ENCODE data around the gene SOX1.

- TF ChIP-seq, protein P1, sequence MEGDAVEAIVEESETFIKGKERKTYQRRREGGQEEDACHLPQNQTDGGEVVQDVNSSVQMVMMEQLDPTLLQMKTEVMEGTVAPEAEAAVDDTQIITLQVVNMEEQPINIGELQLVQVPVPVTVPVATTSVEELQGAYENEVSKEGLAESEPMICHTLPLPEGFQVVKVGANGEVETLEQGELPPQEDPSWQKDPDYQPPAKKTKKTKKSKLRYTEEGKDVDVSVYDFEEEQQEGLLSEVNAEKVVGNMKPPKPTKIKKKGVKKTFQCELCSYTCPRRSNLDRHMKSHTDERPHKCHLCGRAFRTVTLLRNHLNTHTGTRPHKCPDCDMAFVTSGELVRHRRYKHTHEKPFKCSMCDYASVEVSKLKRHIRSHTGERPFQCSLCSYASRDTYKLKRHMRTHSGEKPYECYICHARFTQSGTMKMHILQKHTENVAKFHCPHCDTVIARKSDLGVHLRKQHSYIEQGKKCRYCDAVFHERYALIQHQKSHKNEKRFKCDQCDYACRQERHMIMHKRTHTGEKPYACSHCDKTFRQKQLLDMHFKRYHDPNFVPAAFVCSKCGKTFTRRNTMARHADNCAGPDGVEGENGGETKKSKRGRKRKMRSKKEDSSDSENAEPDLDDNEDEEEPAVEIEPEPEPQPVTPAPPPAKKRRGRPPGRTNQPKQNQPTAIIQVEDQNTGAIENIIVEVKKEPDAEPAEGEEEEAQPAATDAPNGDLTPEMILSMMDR (IDR thresholded peaks at IDR 0.05; ENCODE audit: low read length): no peak
- TF ChIP-seq EZH2 (IDR thresholded peaks at IDR 0.05; ENCODE audit: borderline replicate concordance, low read length): no peak
Measured at GRCh38 chr13:112114391-112114790, 47.4 kb downstream of the SOX1 start.
